SU-DHL-6 (cell line): ENCODE measurements around the gene SLC7A4.

Experiments used
- H2AFZ ChIP-seq: fragments of 200-600 bp; sonication (generic); 2 replicates; pipeline ENCODE4 v1.6.1; 2014; ENCODE audit warnings: low read depth, mild to moderate bottlenecking, moderate library complexity, mixed read lengths, antibody characterized with exemption, low read length; ENCODE audit not compliant: severe bottlenecking
- H3F3A ChIP-seq: fragments of 200-600 bp; shearing (Covaris generic); 2 replicates; pipeline ENCODE4 v1.6.0; 2016; ENCODE audit warnings: antibody characterized with exemption, mild to moderate bottlenecking; ENCODE audit not compliant: insufficient read depth
- H3K27ac ChIP-seq: fragments of 200-600 bp; sonication (generic); 2 replicates; pipeline ENCODE4 v1.5.1; 2016; ENCODE audit warnings: low read depth, mild to moderate bottlenecking, low read length, moderate library complexity, mixed read lengths
- H3K27me3 ChIP-seq: fragments of 200-600 bp; sonication (generic), shearing (Covaris generic); 2 replicates; pipeline ENCODE4 v1.6.0; 2014; ENCODE audit warnings: mild to moderate bottlenecking, low read length
- H3K36me3 ChIP-seq: fragments of 200-600 bp; sonication (generic); 2 replicates; pipeline ENCODE4 v1.6.1; 2014; ENCODE audit warnings: mild to moderate bottlenecking, low read length, mixed read lengths
- H3K4me2 ChIP-seq: fragments of 300-600, 200-600 bp; shearing (Covaris generic), sonication (generic); 2 replicates; pipeline ENCODE4 v1.6.0; 2014; ENCODE audit warnings: low read length, low read depth, mild to moderate bottlenecking; ENCODE audit not compliant: poor library complexity, severe bottlenecking
- H3K4me3 ChIP-seq: fragments of 200-600 bp; sonication (generic); 2 replicates; pipeline ENCODE4 v1.5.1; 2014; ENCODE audit warnings: antibody characterized with exemption, low read length, mild to moderate bottlenecking, mixed read lengths; ENCODE audit not compliant: insufficient read depth, poor library complexity, severe bottlenecking
- H3K79me2 ChIP-seq: fragments of 200-600 bp; sonication (generic); 2 replicates; pipeline ENCODE4 v1.6.1; 2014; ENCODE audit warnings: mild to moderate bottlenecking, low read length, moderate library complexity; ENCODE audit not compliant: insufficient read depth
- H3K9ac ChIP-seq: fragments of 200-600 bp; sonication (generic); 2 replicates; pipeline ENCODE4 v1.7.0; 2014; ENCODE audit warnings: mild to moderate bottlenecking, low read length
- H3K9me2 ChIP-seq: fragments of 200-600 bp; sonication (generic); replicated peaks from 2 replicates; pipeline ENCODE4 v1.6.1; 2014; ENCODE audit warnings: low read length; ENCODE audit not compliant: insufficient read depth
- H3K9me3 ChIP-seq: fragments of 200-600 bp; sonication (generic); 2 replicates; pipeline ENCODE4 v1.6.1; 2014; ENCODE audit warnings: low read length, mixed read lengths; ENCODE audit not compliant: insufficient read depth
- H4K20me1 ChIP-seq: fragments of 200-600 bp; sonication (generic); 2 replicates; pipeline ENCODE4 v1.6.1; 2014; ENCODE audit warnings: low read depth, mild to moderate bottlenecking, antibody characterized with exemption, low read length, moderate library complexity, mixed read lengths
- EZH2phosphoT487 ChIP-seq: fragments of 200-600 bp; sonication (generic), shearing (Covaris generic); conservative IDR thresholded peaks from 2 replicates; pipeline ENCODE4 v1.6.1; 2018; ENCODE audit warnings: mild to moderate bottlenecking, antibody characterized with exemption, low read length, moderate library complexity, mixed read lengths
- TF ChIP-seq, protein P1 (sequence below): fragments of 200-600 bp; sonication (generic); IDR thresholded peaks from one replicate; pipeline ENCODE4 v1.5.1; 2017; ENCODE audit warnings: antibody characterized with exemption, mild to moderate bottlenecking, low read length, moderate library complexity; ENCODE audit not compliant: insufficient read depth, poor library complexity, severe bottlenecking

SLC7A4 gene

GRCh38 chr22:21038405-21038804 is 6.0 kb upstream of the SLC7A4 start:
- Histone ChIP-seq H3K27ac (no peak overlapping the region), H3K79me2 (no peaks in the 10 kb centered on the region), H3F3A (no peaks in the 10 kb centered on the region), H2AFZ (no peak overlapping the region), H3K9me2 (no peaks in the 10 kb centered on the region), H3K9me3 (no peaks in the 10 kb centered on the region), H3K4me3 (no peak overlapping the region), H3K36me3 (no peaks in the 10 kb centered on the region), H4K20me1 (no peaks in the 10 kb centered on the region), H3K27me3 (no peaks in the 10 kb centered on the region), H3K4me2 (no peak overlapping the region), H3K9ac (no peak overlapping the region)
- TF ChIP-seq, protein P1, sequence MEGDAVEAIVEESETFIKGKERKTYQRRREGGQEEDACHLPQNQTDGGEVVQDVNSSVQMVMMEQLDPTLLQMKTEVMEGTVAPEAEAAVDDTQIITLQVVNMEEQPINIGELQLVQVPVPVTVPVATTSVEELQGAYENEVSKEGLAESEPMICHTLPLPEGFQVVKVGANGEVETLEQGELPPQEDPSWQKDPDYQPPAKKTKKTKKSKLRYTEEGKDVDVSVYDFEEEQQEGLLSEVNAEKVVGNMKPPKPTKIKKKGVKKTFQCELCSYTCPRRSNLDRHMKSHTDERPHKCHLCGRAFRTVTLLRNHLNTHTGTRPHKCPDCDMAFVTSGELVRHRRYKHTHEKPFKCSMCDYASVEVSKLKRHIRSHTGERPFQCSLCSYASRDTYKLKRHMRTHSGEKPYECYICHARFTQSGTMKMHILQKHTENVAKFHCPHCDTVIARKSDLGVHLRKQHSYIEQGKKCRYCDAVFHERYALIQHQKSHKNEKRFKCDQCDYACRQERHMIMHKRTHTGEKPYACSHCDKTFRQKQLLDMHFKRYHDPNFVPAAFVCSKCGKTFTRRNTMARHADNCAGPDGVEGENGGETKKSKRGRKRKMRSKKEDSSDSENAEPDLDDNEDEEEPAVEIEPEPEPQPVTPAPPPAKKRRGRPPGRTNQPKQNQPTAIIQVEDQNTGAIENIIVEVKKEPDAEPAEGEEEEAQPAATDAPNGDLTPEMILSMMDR: no peak
- TF ChIP-seq EZH2phosphoT487: no peak

DNA sequence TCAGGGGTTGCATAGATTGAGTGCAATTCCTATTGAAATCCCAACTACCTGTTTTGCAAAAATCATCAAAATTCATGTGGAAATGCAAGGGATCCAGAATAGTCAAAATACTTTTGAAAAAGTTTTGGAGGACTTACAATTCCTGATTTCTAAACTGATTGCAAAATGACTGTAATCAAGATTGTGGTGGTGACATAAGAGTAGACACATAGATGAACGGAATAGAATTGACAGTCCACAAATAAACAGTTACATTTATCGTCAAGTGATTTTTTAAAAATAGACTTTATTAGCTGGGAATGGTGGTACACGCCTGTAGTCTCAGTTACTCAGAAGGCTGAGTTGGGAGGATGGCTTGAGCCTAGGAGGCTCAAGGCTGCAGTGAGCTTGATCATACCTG is 2.6 kb upstream of the SLC7A4 start:
- TF ChIP-seq, protein P1: no peak
- no peak for TF ChIP-seq EZH2phosphoT487

GRCh38 chr22:21033895-21034294 is 1.5 kb upstream of the SLC7A4 start:
- Histone ChIP-seq H3K27me3 (no peaks in the 10 kb centered on the region), H3K4me3 (no peak overlapping the region), H3K27ac (no peak overlapping the region), H2AFZ (no peak overlapping the region), H3K9me2 (no peaks in the 10 kb centered on the region), H3K9me3 (no peaks in the 10 kb centered on the region), H3F3A (no peaks in the 10 kb centered on the region), H4K20me1 (no peaks in the 10 kb centered on the region), H3K36me3 (no peaks in the 10 kb centered on the region), H3K4me2 (no peak overlapping the region), H3K79me2 (no peaks in the 10 kb centered on the region), H3K9ac (no peak overlapping the region)
- TF ChIP-seq, protein P1: no peak

More for the DNA sequence above, 2.6 kb upstream of the SLC7A4 start:
- Histone ChIP-seq H3K36me3 (no peaks in the 10 kb centered on the region), H3K27me3 (no peaks in the 10 kb centered on the region), H3K9ac (no peak overlapping the region), H3K9me3 (no peaks in the 10 kb centered on the region), H3K79me2 (no peaks in the 10 kb centered on the region), H3K9me2 (no peaks in the 10 kb centered on the region), H3F3A (no peaks in the 10 kb centered on the region), H2AFZ (no peak overlapping the region), H4K20me1 (no peaks in the 10 kb centered on the region), H3K27ac (no peak overlapping the region), H3K4me2 (no peak overlapping the region), H3K4me3 (no peak overlapping the region)
